AG04449 (cell line): ENCODE measurements around the gene LYST.
"Not testable (repeated sequence)": the region's sequence is repeated elsewhere in the genome, so short reads cannot be mapped to it uniquely, and the experiment has no call there.

ENCODE experiments used
- CTCF ChIA-PET: fragments of 350-600 bp; formaldehyde crosslinking; extraction: SDS; loops from one replicate; lab custom pipeline; 2021; ENCODE audit warnings: antibody characterized with exemption; lab: Yijun Ruan, JAX
- POLR2A ChIA-PET: fragments of 400-600, 350-600 bp; formaldehyde crosslinking; extraction: SDS; loops from one replicate; lab custom pipeline; 2020; ENCODE audit warnings: antibody characterized with exemption, inconsistent platforms; lab: Yijun Ruan, JAX
- DNase-seq: peaks from one replicate; pipeline ENCODE4 v3.0.0-alpha.2; 2010; ENCODE audit warnings: low read depth, low spot score
- H3K4me3 ChIP-seq: 2 replicates; pipeline ENCODE4 v1.5.1; 2011; ENCODE audit warnings: low read depth, mild to moderate bottlenecking, control low read depth, low read length
- CTCF ChIP-seq: IDR thresholded peaks from one replicate; pipeline ENCODE4 v1.5.1; 2011; ENCODE audit warnings: mild to moderate bottlenecking, moderate library complexity, low read length, control low read depth, inconsistent platforms; ENCODE audit not compliant: insufficient read depth; ENCODE audit errors: missing control alignments

LYST gene

GRCh38 chr1:235622936-235623779, 243.5 kb downstream of the LYST start:
- no peak overlapping the region for H3K4me3 ChIP-seq
- no peak for TF ChIP-seq CTCF
- CTCF ChIA-PET = interaction anchor here (1.3 to 2.0 kb wide), 2 partner anchors 11 to 120 kb away, joined by 4 to 5 read pairs; no protein-coding TSS in a partner anchor
- DNase-seq = no peak
- POLR2A ChIA-PET = no interaction called here

GRCh38 chr1:235619149-235619548, 247.6 kb downstream of the LYST start:
- H3K4me3 ChIP-seq, DNase-seq, POLR2A ChIA-PET: not testable (repeated sequence)
- CTCF ChIA-PET = interaction anchor here (0.7 to 8.5 kb wide), 5 partner anchors 17 to 353 kb away, joined by 3 to 114 read pairs (median 5); partner anchors contain the start of gene B3GALNT2

- H3K4me3 ChIP-seq = no peak overlapping the region
- CTCF ChIA-PET = interaction anchor here (0.8 to 8.5 kb wide), 8 partner anchors 8 to 166 kb away, joined by 3 to 114 read pairs (median 4); partner anchors contain the start of gene B3GALNT2
- DNase-seq = peak; percentile 57
- POLR2A ChIA-PET = interaction anchor here (1.0 kb wide), 1 partner anchor 77 kb away, joined by 3 read pairs; no protein-coding TSS in a partner anchor
- TF ChIP-seq CTCF = peak; percentile 73
These were observed 248.9 kb downstream of the LYST start for GRCh38 chr1:235617808-235618207.

GRCh38 chr1:235617140-235617539, 249.6 kb downstream of the LYST start:
- H3K4me3 ChIP-seq = no peak overlapping the region
- ChIA-PET POLR2A (interaction anchor here (1.0 kb wide), 1 partner anchor 78 kb away, joined by 3 read pairs; no protein-coding TSS in a partner anchor), CTCF (interaction anchor here (0.8 to 8.5 kb wide), 8 partner anchors 9 to 166 kb away, joined by 3 to 114 read pairs (median 4); partner anchors contain the start of gene B3GALNT2)
- no peak for DNase-seq
- TF ChIP-seq CTCF = no peak

- POLR2A ChIA-PET = no interaction called here
- no peak for TF ChIP-seq CTCF
These were observed 252.2 kb downstream of the LYST start for GRCh38 chr1:235614442-235614954.

GRCh38 chr1:235613602-235614001, 253.1 kb downstream of the LYST start:
- POLR2A ChIA-PET = no interaction called here
- no peak for TF ChIP-seq CTCF

More at GRCh38 chr1:235614442-235614954, 252.2 kb downstream of the LYST start:
- H3K4me3 ChIP-seq = no peak overlapping the region
- no peak for DNase-seq
- CTCF ChIA-PET = interaction anchor here (0.9 to 8.5 kb wide), 5 partner anchors 13 to 358 kb away, joined by 3 to 114 read pairs (median 3); no protein-coding TSS in a partner anchor

More at GRCh38 chr1:235613602-235614001, 253.1 kb downstream of the LYST start:
- DNase-seq = no peak
- H3K4me3 ChIP-seq = no peak overlapping the region
- CTCF ChIA-PET = interaction anchor here (0.9 to 8.5 kb wide), 5 partner anchors 12 to 359 kb away, joined by 3 to 114 read pairs (median 3); no protein-coding TSS in a partner anchor
